Activated CD8-positive, alpha-beta memory T cell treated with anti-CD3 and anti-CD28 coated beads, Interleukin-2, amount 50 U/mL, for 24 hours (primary cell): ENCODE data around the gene GDPD3.

Experiments used
- DNase-seq: peaks from one replicate; pipeline ENCODE4 v3.0.0-alpha.2; 2020; ENCODE audit errors: extremely low read depth

The GDPD3 gene

GRCh38 chr16:30095166-30096078 lies 17.9 kb downstream of the GDPD3 start:
- DNase-seq = no peak

GRCh38 chr16:30094541-30095165 lies 18.7 kb downstream of the GDPD3 start:
- DNase-seq = no peak

- peak; percentile 29 for DNase-seq
Measured at GRCh38 chr16:30092373-30093010, 20.8 kb downstream of the GDPD3 start.

- DNase-seq = peak; percentile 76
Measured at GRCh38 chr16:30091474-30092372, 21.6 kb downstream of the GDPD3 start, which contains the start of gene TBX6. Gene TBX6 (minus strand): TSS chr16:30091924. CDS start chr16:30091193, 731 bp downstream.

GRCh38 chr16:30090610-30091331 lies 22.6 kb downstream of the GDPD3 start:
- DNase-seq = no peak

- no peak for DNase-seq
Measured at GRCh38 chr16:30088832-30089624, 24.3 kb downstream of the GDPD3 start.

GRCh38 chr16:30088237-30088831 lies 25.0 kb downstream of the GDPD3 start:
- no peak for DNase-seq

- DNase-seq = no peak
Measured at GRCh38 chr16:30087181-30087898, 26.0 kb downstream of the GDPD3 start.

GRCh38 chr16:30086291-30087140 lies 26.8 kb downstream of the GDPD3 start:
- no peak for DNase-seq

- DNase-seq = no peak
Measured at GRCh38 chr16:30085820-30086219, 27.5 kb downstream of the GDPD3 start.

GRCh38 chr16:30085247-30085646 lies 28.1 kb downstream of the GDPD3 start:
- DNase-seq = no peak

GRCh38 chr16:30084816-30085159 lies 28.5 kb downstream of the GDPD3 start:
- no peak for DNase-seq

GRCh38 chr16:30084096-30084815 lies 29.1 kb downstream of the GDPD3 start:
- DNase-seq = no peak

GRCh38 chr16:30083216-30084055 lies 29.9 kb downstream of the GDPD3 start:
- no peak for DNase-seq

GRCh38 chr16:30082545-30083090 lies 30.7 kb downstream of the GDPD3 start:
- no peak for DNase-seq

GRCh38 chr16:30079480-30079879 lies 33.9 kb downstream of the GDPD3 start:
- DNase-seq = no peak
